Stimulated activated naive CD8-positive, alpha-beta T cell treated with anti-CD3 and anti-CD28 coated beads, Interleukin-15, Interleukin-2, amounts not matched to agents 100 ng/mL and 50 ng/mL, for 24 hours (primary cell): ENCODE measurements around the gene CD163L1.

ENCODE experiments used
- H3K27ac Mint-ChIP-seq: one replicate; pipeline ENCODE4 v1.8.0; 2021; ENCODE audit warnings: mild to moderate bottlenecking, mixed read lengths
- H3K27me3 Mint-ChIP-seq: one replicate; pipeline ENCODE4 v1.8.0; 2021; ENCODE audit warnings: mixed read lengths
- H3K36me3 Mint-ChIP-seq: one replicate; pipeline ENCODE4 v1.8.0; 2021; ENCODE audit warnings: low read depth, mixed read lengths
- H3K4me1 Mint-ChIP-seq: one replicate; pipeline ENCODE4 v1.8.0; 2021; ENCODE audit warnings: low read depth, mixed read lengths
- H3K4me3 Mint-ChIP-seq: one replicate; pipeline ENCODE4 v1.8.0; 2021; ENCODE audit warnings: mild to moderate bottlenecking, mixed read lengths
- H3K9me3 Mint-ChIP-seq: one replicate; pipeline ENCODE4 v1.8.0; 2021; ENCODE audit warnings: mixed read lengths

The CD163L1 gene

GRCh38 chr12:7444076-7444475 lies at the start of gene CD163L1:
TSS of gene CD163L1 (minus strand) at chr12:7444153. CDS start at chr12:7444127, 26 bp downstream.
- peaks cover 41% of the 10 kb centered on the region for H3K27me3 Mint-ChIP-seq
- H3K27ac Mint-ChIP-seq, result no peak within 1 kb of the TSS
- peaks cover 8% of the 10 kb centered on the region for H3K9me3 Mint-ChIP-seq
- H3K36me3 Mint-ChIP-seq, result no peaks in the 10 kb centered on the region
- no peak within 1 kb of the TSS for H3K4me3 Mint-ChIP-seq
- H3K4me1 Mint-ChIP-seq, result no peaks in the 10 kb centered on the region

DNA sequence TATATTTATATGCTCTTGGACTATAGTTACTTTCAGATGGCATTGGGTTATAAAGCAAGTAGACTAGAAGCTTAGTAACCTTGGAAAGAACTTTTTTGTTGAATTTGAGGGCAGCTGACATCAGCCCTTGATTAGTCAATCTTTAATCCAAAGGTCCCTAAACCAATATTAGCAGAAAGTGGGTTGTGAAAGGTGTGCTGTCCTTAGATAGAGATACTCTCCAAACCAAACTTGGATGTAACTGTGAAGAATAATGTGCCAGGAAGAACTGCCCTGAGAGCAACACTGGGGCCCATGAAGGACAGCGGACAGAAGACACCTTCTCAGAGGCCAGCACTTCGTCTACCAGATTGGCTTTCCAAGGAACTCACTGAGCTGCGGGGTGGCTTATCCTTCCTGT lies 49.1 kb upstream of the CD163L1 start:
- Mint-ChIP-seq H3K4me3 (no peak overlapping the region), H3K27me3 (peaks cover 16% of the 10 kb centered on the region), H3K4me1 (no peaks in the 10 kb centered on the region), H3K27ac (no peak overlapping the region), H3K9me3 (no peaks in the 10 kb centered on the region), H3K36me3 (no peaks in the 10 kb centered on the region)

DNA sequence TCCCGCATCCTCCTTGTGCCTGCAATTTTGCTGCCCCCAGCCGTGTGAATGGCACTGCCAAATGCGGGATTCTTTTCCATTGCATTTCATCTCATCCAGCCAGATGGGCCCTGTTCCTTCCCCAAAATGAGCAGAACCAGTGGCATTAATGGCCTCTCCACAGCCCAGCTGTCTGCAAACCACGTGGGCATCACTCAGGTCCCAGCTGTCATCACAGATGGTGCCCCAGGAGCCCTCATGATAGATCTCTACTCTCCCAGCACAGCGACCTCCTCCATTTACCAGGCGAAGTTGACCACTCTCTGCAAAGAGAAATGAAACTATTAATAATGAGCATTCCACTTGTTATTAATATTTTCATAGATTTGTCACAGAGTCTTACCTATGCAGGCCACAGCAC lies 42.6 kb upstream of the CD163L1 start:
- Mint-ChIP-seq H3K9me3 (no peaks in the 10 kb centered on the region), H3K27me3 (peaks cover 8% of the 10 kb centered on the region), H3K36me3 (no peaks in the 10 kb centered on the region)

GRCh38 chr12:7485095-7485494 lies 41.1 kb upstream of the CD163L1 start:
- no peaks in the 10 kb centered on the region for H3K36me3 Mint-ChIP-seq
- peaks cover 8% of the 10 kb centered on the region for H3K27me3 Mint-ChIP-seq
- H3K9me3 Mint-ChIP-seq, result no peaks in the 10 kb centered on the region
- H3K27ac Mint-ChIP-seq, result no peak overlapping the region
- H3K4me1 Mint-ChIP-seq, result no peaks in the 10 kb centered on the region
- H3K4me3 Mint-ChIP-seq, result no peak overlapping the region

More for the DNA sequence above, 42.6 kb upstream of the CD163L1 start:
- H3K27ac Mint-ChIP-seq, result no peak overlapping the region
- H3K4me1 Mint-ChIP-seq, result no peaks in the 10 kb centered on the region
- no peak overlapping the region for H3K4me3 Mint-ChIP-seq

- Mint-ChIP-seq H3K27me3 (peaks cover 13% of the 10 kb centered on the region), H3K27ac (no peak overlapping the region), H3K4me3 (no peak overlapping the region), H3K9me3 (no peaks in the 10 kb centered on the region), H3K4me1 (no peaks in the 10 kb centered on the region), H3K36me3 (no peaks in the 10 kb centered on the region)
These were observed 39.4 kb upstream of the CD163L1 start for GRCh38 chr12:7483343-7483742.

DNA sequence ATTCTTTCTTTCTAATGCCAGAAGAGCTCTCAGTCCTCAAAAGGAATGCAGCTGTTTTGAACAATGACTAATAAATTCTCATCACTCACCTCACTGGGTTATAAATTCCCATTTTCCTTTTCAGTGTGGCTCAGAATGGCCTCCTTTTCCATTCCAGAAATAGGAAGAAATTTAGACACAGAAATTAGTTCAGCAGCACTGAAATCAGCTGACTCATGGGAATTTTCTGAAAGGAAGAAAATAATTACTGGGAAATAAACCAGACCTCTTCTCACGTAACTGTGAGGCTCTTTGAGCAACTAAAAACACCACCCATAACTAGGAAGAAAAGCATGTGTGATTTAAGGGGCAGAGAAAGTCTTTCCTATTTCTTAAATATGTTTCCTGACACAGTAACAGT lies 35.8 kb upstream of the CD163L1 start:
- Mint-ChIP-seq H3K27me3 (peaks cover 13% of the 10 kb centered on the region), H3K4me1 (no peaks in the 10 kb centered on the region), H3K9me3 (peaks cover 4% of the 10 kb centered on the region), H3K36me3 (no peaks in the 10 kb centered on the region), H3K4me3 (no peak overlapping the region), H3K27ac (no peak overlapping the region)

DNA sequence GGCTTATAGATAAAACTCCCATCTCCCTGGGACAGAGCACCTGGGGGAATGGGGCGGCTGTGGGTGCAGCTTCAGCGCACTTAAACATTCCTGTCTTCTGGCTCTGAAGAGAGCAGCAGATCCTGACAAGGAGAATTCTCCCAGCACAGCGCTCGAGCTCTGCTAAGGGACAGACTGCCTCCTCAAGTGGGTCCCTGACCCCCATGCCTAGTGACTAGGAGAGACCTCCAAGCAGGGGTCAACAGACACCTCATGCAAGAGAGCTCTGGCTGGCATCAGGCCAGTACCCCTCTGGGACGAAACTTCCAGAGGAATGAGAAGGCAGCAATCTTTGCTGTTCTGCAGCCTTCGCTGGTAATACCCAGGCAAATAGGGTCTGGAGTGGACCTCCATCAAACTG lies 28.1 kb upstream of the CD163L1 start:
- H3K27me3 Mint-ChIP-seq, result peaks cover 18% of the 10 kb centered on the region
- H3K9me3 Mint-ChIP-seq, result peaks cover 19% of the 10 kb centered on the region
- H3K36me3 Mint-ChIP-seq, result no peaks in the 10 kb centered on the region
- H3K4me3 Mint-ChIP-seq, result no peak overlapping the region
- H3K27ac Mint-ChIP-seq, result no peak overlapping the region
- no peaks in the 10 kb centered on the region for H3K4me1 Mint-ChIP-seq

GRCh38 chr12:7460375-7461259 lies 16.7 kb upstream of the CD163L1 start:
- Mint-ChIP-seq H3K9me3 (no peaks in the 10 kb centered on the region), H3K27ac (no peak overlapping the region), H3K36me3 (no peaks in the 10 kb centered on the region), H3K27me3 (peaks cover 12% of the 10 kb centered on the region), H3K4me3 (no peak overlapping the region), H3K4me1 (no peaks in the 10 kb centered on the region)

GRCh38 chr12:7459973-7460372 lies 16.0 kb upstream of the CD163L1 start:
- Mint-ChIP-seq H3K27ac (no peak overlapping the region), H3K4me3 (no peak overlapping the region), H3K27me3 (peaks cover 13% of the 10 kb centered on the region), H3K9me3 (no peaks in the 10 kb centered on the region), H3K36me3 (no peaks in the 10 kb centered on the region), H3K4me1 (no peaks in the 10 kb centered on the region)

GRCh38 chr12:7451756-7452155 lies 7.8 kb upstream of the CD163L1 start:
- Mint-ChIP-seq H3K27ac (no peak overlapping the region), H3K36me3 (no peaks in the 10 kb centered on the region), H3K4me1 (no peaks in the 10 kb centered on the region), H3K9me3 (peaks cover 4% of the 10 kb centered on the region), H3K4me3 (no peak overlapping the region), H3K27me3 (peaks cover 12% of the 10 kb centered on the region)

DNA sequence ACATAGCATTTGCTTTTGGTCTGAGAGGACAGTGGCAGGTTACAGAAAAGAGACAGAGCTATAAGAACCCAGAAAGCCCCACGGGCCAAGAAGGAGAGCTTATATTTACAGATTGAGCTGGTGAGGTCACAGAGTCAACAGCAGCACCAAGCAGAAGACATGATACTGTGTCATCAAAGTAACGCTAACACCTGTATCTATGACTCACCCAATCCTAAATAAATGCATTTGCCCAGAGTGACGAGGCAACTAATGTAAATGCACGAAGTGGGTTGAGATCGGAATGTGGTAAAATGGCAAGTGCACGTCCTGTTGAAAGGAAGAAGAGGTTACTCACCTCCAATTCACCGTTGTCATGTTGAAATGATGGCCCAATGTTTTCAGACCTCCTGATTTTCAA lies 6.7 kb upstream of the CD163L1 start:
- Mint-ChIP-seq H3K4me3 (no peak overlapping the region), H3K27me3 (peaks cover 10% of the 10 kb centered on the region), H3K4me1 (no peaks in the 10 kb centered on the region), H3K27ac (no peak overlapping the region), H3K36me3 (no peaks in the 10 kb centered on the region), H3K9me3 (peaks cover 4% of the 10 kb centered on the region)

GRCh38 chr12:7448099-7448498 lies 4.1 kb upstream of the CD163L1 start:
- Mint-ChIP-seq H3K36me3 (no peaks in the 10 kb centered on the region), H3K9me3 (no peaks in the 10 kb centered on the region), H3K4me3 (no peak overlapping the region), H3K27ac (no peak overlapping the region), H3K27me3 (peaks cover 11% of the 10 kb centered on the region), H3K4me1 (no peaks in the 10 kb centered on the region)

GRCh38 chr12:7444537-7444936 lies 584 bp upstream of the CD163L1 start:
- Mint-ChIP-seq H3K36me3 (no peaks in the 10 kb centered on the region), H3K27me3 (peaks cover 36% of the 10 kb centered on the region), H3K9me3 (peaks cover 3% of the 10 kb centered on the region), H3K27ac (no peak overlapping the region), H3K4me3 (no peak overlapping the region), H3K4me1 (no peaks in the 10 kb centered on the region)

GRCh38 chr12:7441216-7441615 lies 2.7 kb downstream of the CD163L1 start:
- Mint-ChIP-seq H3K9me3 (peaks cover 8% of the 10 kb centered on the region), H3K4me3 (no peak overlapping the region), H3K27me3 (peaks cover 50% of the 10 kb centered on the region), H3K27ac (no peak overlapping the region), H3K36me3 (no peaks in the 10 kb centered on the region), H3K4me1 (no peaks in the 10 kb centered on the region)

GRCh38 chr12:7439579-7440505 lies 4.1 kb downstream of the CD163L1 start:
- no peak overlapping the region for H3K27ac Mint-ChIP-seq
- H3K27me3 Mint-ChIP-seq, result peaks cover 50% of the 10 kb centered on the region
- no peaks in the 10 kb centered on the region for H3K36me3 Mint-ChIP-seq
- peak overlapping the region; percentile 71 for H3K4me3 Mint-ChIP-seq
- peaks cover 8% of the 10 kb centered on the region for H3K9me3 Mint-ChIP-seq
- H3K4me1 Mint-ChIP-seq, result no peaks in the 10 kb centered on the region
